Astrocyte of the spinal cord (primary cell): Measurements from ENCODE around the gene HLA-DRA.

Experiments used
- DNase-seq: peaks from one replicate; pipeline ENCODE4 v3.0.0; 2011; ENCODE audit warnings: low read depth, low spot score
- H3K4me3 ChIP-seq: 2 replicates; pipeline ENCODE4 v1.5.1; 2011; ENCODE audit warnings: low read depth, mild to moderate bottlenecking, low read length, moderate library complexity
- CTCF ChIP-seq: IDR thresholded peaks from 2 replicates; pipeline ENCODE4 v1.5.1; 2012; ENCODE audit warnings: low read depth, mild to moderate bottlenecking, low read length, inconsistent platforms
- in situ Hi-C: cut with HindIII; loops from 2 replicates; pipeline ENCODE4 v1.10.0; 2017; ENCODE audit warnings: low sequenced_read_pairs

Gene HLA-DRA

DNA sequence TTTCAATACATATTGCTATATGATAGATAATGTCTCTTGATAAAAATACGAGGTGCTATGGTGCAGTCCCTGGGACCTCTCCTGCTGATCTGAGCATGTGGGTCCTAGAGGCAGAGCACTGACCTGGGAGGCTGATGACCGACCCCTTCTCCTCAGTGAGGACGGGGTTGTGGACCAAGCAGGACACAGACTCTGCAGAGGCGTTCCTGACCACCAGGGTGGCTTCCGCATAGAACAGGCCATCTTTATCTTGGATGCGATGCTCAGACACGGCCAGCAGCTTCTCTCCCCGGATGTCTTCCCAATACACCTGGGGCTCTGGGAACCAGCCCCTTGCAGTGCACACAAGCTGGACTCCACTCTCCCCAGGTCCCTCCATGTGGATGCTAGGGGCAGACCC, 36.9 kb upstream of the HLA-DRA start:
- in situ Hi-C loops, result no loop called here
- DNase-seq, result no peak
- no peak for TF ChIP-seq CTCF
- no peak overlapping the region for H3K4me3 ChIP-seq

DNA sequence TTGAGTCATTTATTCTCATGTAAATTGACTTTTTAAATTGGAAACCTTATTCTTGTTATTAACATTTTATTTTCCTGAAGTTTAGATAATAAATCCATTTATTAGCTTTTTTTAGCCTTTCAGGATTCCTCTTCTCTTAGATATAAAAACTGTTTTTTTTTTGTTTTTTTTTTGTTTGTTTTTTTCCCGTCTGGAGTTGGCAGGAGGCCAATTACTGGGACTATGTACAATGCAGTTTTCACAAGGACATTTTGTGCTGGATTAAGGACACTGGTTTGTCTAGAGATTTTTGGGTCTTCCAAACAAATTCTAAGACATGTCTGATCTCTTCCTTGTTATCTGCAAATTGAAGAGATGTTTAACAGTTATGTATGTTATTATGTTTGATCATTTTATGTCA, 34.0 kb upstream of the HLA-DRA start:
- no peak overlapping the region for H3K4me3 ChIP-seq
- in situ Hi-C loops, result no loop called here
- no peak for TF ChIP-seq CTCF
- DNase-seq, result no peak

DNA sequence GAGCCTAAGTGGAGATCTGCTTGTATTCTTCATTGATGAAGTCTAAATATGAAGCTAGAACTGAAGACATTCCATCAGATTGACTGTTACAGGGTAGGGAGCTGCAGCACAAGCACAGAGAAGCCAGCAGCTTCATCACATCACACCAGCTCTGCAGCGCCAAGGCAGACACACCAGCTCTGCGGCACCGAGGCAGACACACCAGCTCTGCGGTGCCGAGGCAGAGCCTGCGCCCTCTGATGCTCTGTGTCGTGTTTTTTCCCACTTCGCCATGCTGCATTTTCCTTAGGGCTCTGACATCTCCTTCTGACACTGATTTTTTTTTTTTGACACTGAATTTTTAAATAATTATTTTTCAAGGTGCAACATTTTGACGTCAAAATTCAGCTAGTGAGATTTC, 33.5 kb upstream of the HLA-DRA start:
- DNase-seq, result no peak
- no peak overlapping the region for H3K4me3 ChIP-seq
- TF ChIP-seq CTCF, result no peak
- in situ Hi-C loops, result no loop called here

GRCh38 chr6:32406857-32407256, 32.8 kb upstream of the HLA-DRA start, which contains the start of gene BTNL2:
BTNL2 (minus strand) TSS chr6:32407181; CDS start chr6:32407123, 58 bp downstream.
- in situ Hi-C loops, result no loop called here
- TF ChIP-seq CTCF, result no peak
- no peak for DNase-seq
- no peak within 1 kb of the TSS for H3K4me3 ChIP-seq

GRCh38 chr6:32410906-32411305, 28.8 kb upstream of the HLA-DRA start:
- H3K4me3 ChIP-seq, result no peak overlapping the region
- in situ Hi-C loops, result no loop called here
- no peak for TF ChIP-seq CTCF
- no peak for DNase-seq

- no peak overlapping the region for H3K4me3 ChIP-seq
- no peak for DNase-seq
- in situ Hi-C loops, result no loop called here
- no peak for TF ChIP-seq CTCF
Measured at GRCh38 chr6:32411566-32412327, 27.9 kb upstream of the HLA-DRA start.
